Measurements from ENCODE around the gene LRRC47.

The LRRC47 gene

GRCh38 chr1:3762151-3762872 lies 34.0 kb downstream of the LRRC47 start:
- DNase-seq, result no peak
- Histone ChIP-seq H3K36me3 (no peaks in the 10 kb centered on the region), H3K27me3 (ENCODE audit: insufficient read depth, low read depth, severe bottlenecking) (no peaks in the 10 kb centered on the region), H3K9me3 (ENCODE audit: severe bottlenecking) (no peaks in the 10 kb centered on the region), H3K4me3 (ENCODE audit: low read depth, low read length) (no peak overlapping the region), H3K27ac (no peak overlapping the region)
- TF ChIP-seq CTCF (IDR thresholded peaks at IDR 0.05; ENCODE audit: low read depth, low read length), result no peak

DNA sequence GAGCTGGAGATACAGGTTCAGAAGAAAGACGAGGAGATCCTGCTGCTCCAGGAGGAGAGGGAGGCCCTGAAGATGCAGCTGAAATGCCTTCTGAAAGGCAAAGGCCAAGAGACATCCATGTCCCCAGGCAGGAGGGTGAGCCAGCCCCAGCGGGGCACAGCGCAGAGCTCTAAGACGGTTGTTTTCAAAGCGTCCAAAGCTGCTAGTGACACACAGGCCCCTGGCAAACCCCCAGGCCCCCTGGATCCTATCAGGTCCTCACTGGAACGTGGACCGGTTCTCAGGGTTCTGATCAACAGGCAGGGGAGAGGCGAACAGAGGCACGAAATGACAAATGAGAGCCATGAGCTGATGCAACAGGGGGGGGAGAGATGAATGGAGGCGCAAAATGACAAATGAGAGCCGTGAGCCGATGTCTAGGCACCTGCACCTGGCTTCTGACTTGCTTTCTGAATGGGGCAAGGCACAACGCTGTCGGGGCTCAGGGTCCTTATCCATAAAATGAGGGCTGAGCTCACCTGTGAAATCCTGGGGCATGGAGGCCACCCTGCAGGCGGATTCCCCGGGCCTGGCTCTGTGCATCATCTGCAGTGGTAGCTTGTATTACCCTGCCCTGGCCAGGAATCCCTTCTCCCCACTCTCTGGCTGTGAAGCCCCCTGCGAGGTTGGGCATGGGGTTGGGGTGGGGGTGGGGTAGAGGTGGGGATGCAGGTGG lies 34.8 kb downstream of the LRRC47 start:
- no peak for DNase-seq
- no peak for TF ChIP-seq CTCF (IDR thresholded peaks at IDR 0.05; ENCODE audit: low read depth, low read length)
- Histone ChIP-seq H3K27me3 (ENCODE audit: insufficient read depth, low read depth, severe bottlenecking) (no peaks in the 10 kb centered on the region), H3K36me3 (no peaks in the 10 kb centered on the region), H3K4me3 (ENCODE audit: low read depth, low read length) (no peak overlapping the region), H3K9me3 (ENCODE audit: severe bottlenecking) (no peaks in the 10 kb centered on the region), H3K27ac (no peak overlapping the region)

GRCh38 chr1:3759796-3760195 lies 36.5 kb downstream of the LRRC47 start:
- no peak overlapping the region for H3K27ac ChIP-seq
- H3K36me3 ChIP-seq, result no peaks in the 10 kb centered on the region
- H3K9me3 ChIP-seq (ENCODE audit: severe bottlenecking), result no peaks in the 10 kb centered on the region
- no peak for DNase-seq
- H3K4me3 ChIP-seq (ENCODE audit: low read depth, low read length), result no peak overlapping the region
- no peak for TF ChIP-seq CTCF (IDR thresholded peaks at IDR 0.05; ENCODE audit: low read depth, low read length)
- no peaks in the 10 kb centered on the region for H3K27me3 ChIP-seq (ENCODE audit: insufficient read depth, low read depth, severe bottlenecking)

GRCh38 chr1:3759164-3759563 lies 37.1 kb downstream of the LRRC47 start:
- DNase-seq, result no peak
- Histone ChIP-seq H3K9me3 (ENCODE audit: severe bottlenecking) (no peaks in the 10 kb centered on the region), H3K36me3 (no peaks in the 10 kb centered on the region), H3K27me3 (ENCODE audit: insufficient read depth, low read depth, severe bottlenecking) (no peaks in the 10 kb centered on the region), H3K4me3 (ENCODE audit: low read depth, low read length) (no peak overlapping the region), H3K27ac (no peak overlapping the region)
- TF ChIP-seq CTCF (IDR thresholded peaks at IDR 0.05; ENCODE audit: low read depth, low read length), result no peak

DNA sequence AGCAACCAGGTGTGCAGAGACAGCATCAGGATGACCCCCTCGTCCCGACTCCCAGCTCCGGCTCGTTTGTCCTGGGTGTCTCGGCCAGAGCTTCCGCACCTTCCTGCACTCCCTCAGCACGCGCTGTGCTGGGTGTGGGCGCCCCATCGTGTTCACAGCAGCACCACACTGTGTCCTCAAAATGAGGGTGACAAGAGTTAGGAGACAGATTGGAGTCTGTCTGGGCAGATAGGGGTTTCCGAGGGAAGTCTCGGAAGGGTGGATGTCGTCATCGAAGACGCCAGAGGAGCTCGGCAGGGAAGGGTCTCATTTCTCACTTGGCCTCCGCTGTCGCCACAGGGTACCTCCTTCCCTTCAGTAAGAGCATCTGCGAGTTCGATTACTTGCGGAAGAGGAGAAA lies 39.9 kb downstream of the LRRC47 start:
- Histone ChIP-seq H3K4me3 (ENCODE audit: low read depth, low read length) (no peak overlapping the region), H3K9me3 (ENCODE audit: severe bottlenecking) (no peaks in the 10 kb centered on the region), H3K36me3 (no peaks in the 10 kb centered on the region), H3K27me3 (ENCODE audit: insufficient read depth, low read depth, severe bottlenecking) (no peaks in the 10 kb centered on the region), H3K27ac (no peak overlapping the region)
- no peak for DNase-seq
- TF ChIP-seq CTCF (IDR thresholded peaks at IDR 0.05; ENCODE audit: low read depth, low read length), result no peak

Data from WERI-Rb-1 (cell line).